Trophoblast cell (in vitro differentiated cells and primary cell): ENCODE data around the gene GNAO1.

Source experiments
- DNase-seq, 2 donors: peaks; one replicate each; pipeline ENCODE4 v3.0.0-alpha.2; 2016
- H2AFZ ChIP-seq: 2 replicates; pipeline ENCODE4 v1.6.1; 2013; ENCODE audit warnings: low read length, moderate library complexity, mild to moderate bottlenecking; ENCODE audit not compliant: insufficient read depth, poor library complexity
- H2AK5ac ChIP-seq: 2 replicates; pipeline ENCODE4 v1.6.1; 2013; ENCODE audit warnings: mild to moderate bottlenecking, low read length
- H2BK120ac ChIP-seq: 2 replicates; pipeline ENCODE4 v1.6.1; 2013; ENCODE audit warnings: low read length, mild to moderate bottlenecking, moderate library complexity; ENCODE audit not compliant: insufficient read depth, poor library complexity
- H2BK12ac ChIP-seq: 2 replicates; pipeline ENCODE4 v1.6.1; 2013; ENCODE audit warnings: mild to moderate bottlenecking, low read length, moderate library complexity
- H2BK5ac ChIP-seq: 2 replicates; pipeline ENCODE4 v1.6.1; 2013; ENCODE audit warnings: low read length, low read depth, moderate library complexity, mild to moderate bottlenecking; ENCODE audit not compliant: poor library complexity
- H3K14ac ChIP-seq: 2 replicates; pipeline ENCODE4 v1.6.1; 2013; ENCODE audit warnings: mild to moderate bottlenecking, low read length
- H3K18ac ChIP-seq: 2 replicates; pipeline ENCODE4 v1.6.1; 2013; ENCODE audit warnings: mild to moderate bottlenecking, low read length
- H3K23ac ChIP-seq: 2 replicates; pipeline ENCODE4 v1.6.1; 2013; ENCODE audit warnings: low read length
- H3K27ac ChIP-seq: 2 replicates; pipeline ENCODE4 v1.5.1; 2013; ENCODE audit warnings: low read depth, mild to moderate bottlenecking, inconsistent platforms, low read length, moderate library complexity
- H3K27me3 ChIP-seq: 2 replicates; pipeline ENCODE4 v1.6.1; 2013; ENCODE audit warnings: inconsistent platforms, mild to moderate bottlenecking, low read length, moderate library complexity; ENCODE audit not compliant: insufficient read depth
- H3K36me3 ChIP-seq, 2 experiments: 1 replicate in 1 of 2; 2 replicates in 1 of 2; pipeline ENCODE4 v1.6.1; 2013; ENCODE audit warnings: low read length in 2 of 2, mild to moderate bottlenecking in 2 of 2, moderate library complexity in 1 of 2; ENCODE audit not compliant: insufficient read depth in 2 of 2, control insufficient read depth in 1 of 2
- H3K4ac ChIP-seq: 2 replicates; pipeline ENCODE4 v1.6.1; 2013; ENCODE audit warnings: low read depth, mild to moderate bottlenecking, low read length, moderate library complexity
- H3K4me1 ChIP-seq, 2 experiments: 1 replicate in 1 of 2; 2 replicates in 1 of 2; pipeline ENCODE4 v1.6.1; 2013; ENCODE audit warnings: low read length in 2 of 2, mild to moderate bottlenecking in 2 of 2, moderate library complexity in 1 of 2; ENCODE audit not compliant: insufficient read depth in 2 of 2, control insufficient read depth in 1 of 2
- H3K4me2 ChIP-seq: 2 replicates; pipeline ENCODE4 v1.6.1; 2013; ENCODE audit warnings: inconsistent platforms, mild to moderate bottlenecking, low read length, moderate library complexity
- H3K4me3 ChIP-seq: 2 replicates; pipeline ENCODE4 v1.5.1; 2013; ENCODE audit warnings: mild to moderate bottlenecking, low read depth, low read length, inconsistent platforms
- H3K79me1 ChIP-seq: one replicate; pipeline ENCODE4 v1.6.1; 2013; ENCODE audit warnings: low read length
- H3K79me2 ChIP-seq: 2 replicates; pipeline ENCODE4 v1.6.1; 2013; ENCODE audit warnings: low read length, mild to moderate bottlenecking; ENCODE audit not compliant: control insufficient read depth, insufficient read depth, poor library complexity
- H3K9ac ChIP-seq: 2 replicates; pipeline ENCODE4 v1.6.1; 2013; ENCODE audit warnings: mild to moderate bottlenecking, low read length
- H3K9me3 ChIP-seq: 2 replicates; pipeline ENCODE4 v1.6.1; 2013; ENCODE audit warnings: low read depth, mild to moderate bottlenecking, control low read depth, inconsistent platforms, low read length; ENCODE audit not compliant: insufficient read depth
- H4K12ac ChIP-seq: 2 replicates; pipeline ENCODE4 v1.6.1; 2013; ENCODE audit warnings: low read depth, mild to moderate bottlenecking, low read length, moderate library complexity
- H4K8ac ChIP-seq: 2 replicates; pipeline ENCODE4 v1.6.1; 2013; ENCODE audit warnings: low read depth, mild to moderate bottlenecking, low read length, moderate library complexity
- H4K91ac ChIP-seq: one replicate; pipeline ENCODE4 v1.6.1; 2013; ENCODE audit warnings: low read depth, mild to moderate bottlenecking, low read length, moderate library complexity
- WGBS: extraction: QIAGEN DNeasy Blood & Tissue Kit; methylation state at CpG from one replicate; pipeline ENCODE4 v1.1.7; 2013; ENCODE audit warnings: missing lambda C conversion rate; ENCODE audit not compliant: insufficient read length, insufficient coverage; ENCODE audit errors: extremely low coverage; 5-methylcytosine and 5-hydroxymethylcytosine counted together

Gene GNAO1

DNA sequence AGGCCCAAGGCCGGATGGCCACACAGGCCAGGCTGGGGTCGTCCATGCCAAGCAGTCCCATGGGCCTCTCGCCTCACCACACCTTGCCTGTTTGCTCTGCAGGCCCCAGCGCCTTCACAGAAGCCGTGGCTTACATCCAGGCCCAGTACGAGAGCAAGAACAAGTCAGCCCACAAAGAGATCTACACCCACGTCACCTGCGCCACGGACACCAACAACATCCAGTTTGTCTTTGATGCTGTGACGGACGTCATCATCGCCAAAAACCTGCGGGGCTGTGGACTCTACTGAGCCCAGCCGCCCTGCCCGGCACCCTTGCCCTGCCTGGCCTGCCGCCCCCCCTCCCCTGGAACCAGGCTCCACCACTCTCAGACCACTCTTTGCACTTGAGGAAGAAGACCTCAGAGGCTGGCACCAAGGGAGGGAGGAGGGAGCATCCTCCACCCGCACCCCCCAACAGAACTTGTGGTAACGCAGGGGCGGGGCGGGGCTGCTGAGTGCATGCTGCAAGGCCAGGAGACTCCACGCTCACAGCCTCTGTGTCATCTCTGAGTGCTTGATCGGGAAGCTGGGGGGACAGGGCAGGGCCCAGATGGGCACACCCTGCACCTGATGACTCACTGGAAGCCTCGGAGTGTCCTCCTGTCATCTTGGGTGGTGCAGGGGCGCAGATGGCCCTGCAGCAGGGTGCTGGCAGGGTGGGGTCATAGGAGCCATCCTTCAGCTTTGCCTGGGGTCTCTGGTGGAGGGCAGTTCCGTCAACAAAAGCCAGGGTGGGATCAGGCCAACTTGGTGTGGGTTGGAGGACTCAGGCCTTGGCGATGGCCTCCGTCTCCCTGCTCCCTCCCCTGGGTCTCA, 152.6 kb downstream of the GNAO1 start:
- no peak overlapping the region for H4K12ac ChIP-seq
- no peak overlapping the region for H2BK12ac ChIP-seq
- no peak overlapping the region for H3K4me3 ChIP-seq
- no peak overlapping the region for H3K4ac ChIP-seq
- no peaks in the 10 kb centered on the region for H3K79me2 ChIP-seq
- no peak overlapping the region for H3K27ac ChIP-seq
- H4K91ac ChIP-seq, result no peak overlapping the region
- WGBS, result no CpG with 5 or more reads among the region's 27 CpGs
- no peak overlapping the region for H3K4me2 ChIP-seq
- DNase-seq, result no peak
- no peak overlapping the region for H2BK5ac ChIP-seq
- no peak overlapping the region for H3K14ac ChIP-seq
- H2AK5ac ChIP-seq, result no peak overlapping the region
- H3K4me1 ChIP-seq, result peaks cover 2 to 5% of the 10 kb centered on the region in 2 experiments
- no peak overlapping the region for H3K9ac ChIP-seq
- no peak overlapping the region for H3K23ac ChIP-seq
- no peak overlapping the region for H2AFZ ChIP-seq
- no peak overlapping the region for H2BK120ac ChIP-seq
- no peaks in the 10 kb centered on the region for H3K27me3 ChIP-seq
- H3K79me1 ChIP-seq, result no peaks in the 10 kb centered on the region
- no peak overlapping the region for H4K8ac ChIP-seq
- no peak overlapping the region for H3K18ac ChIP-seq
- no peaks in the 10 kb centered on the region for H3K36me3 ChIP-seq
- peaks cover 3% of the 10 kb centered on the region for H3K9me3 ChIP-seq

DNA sequence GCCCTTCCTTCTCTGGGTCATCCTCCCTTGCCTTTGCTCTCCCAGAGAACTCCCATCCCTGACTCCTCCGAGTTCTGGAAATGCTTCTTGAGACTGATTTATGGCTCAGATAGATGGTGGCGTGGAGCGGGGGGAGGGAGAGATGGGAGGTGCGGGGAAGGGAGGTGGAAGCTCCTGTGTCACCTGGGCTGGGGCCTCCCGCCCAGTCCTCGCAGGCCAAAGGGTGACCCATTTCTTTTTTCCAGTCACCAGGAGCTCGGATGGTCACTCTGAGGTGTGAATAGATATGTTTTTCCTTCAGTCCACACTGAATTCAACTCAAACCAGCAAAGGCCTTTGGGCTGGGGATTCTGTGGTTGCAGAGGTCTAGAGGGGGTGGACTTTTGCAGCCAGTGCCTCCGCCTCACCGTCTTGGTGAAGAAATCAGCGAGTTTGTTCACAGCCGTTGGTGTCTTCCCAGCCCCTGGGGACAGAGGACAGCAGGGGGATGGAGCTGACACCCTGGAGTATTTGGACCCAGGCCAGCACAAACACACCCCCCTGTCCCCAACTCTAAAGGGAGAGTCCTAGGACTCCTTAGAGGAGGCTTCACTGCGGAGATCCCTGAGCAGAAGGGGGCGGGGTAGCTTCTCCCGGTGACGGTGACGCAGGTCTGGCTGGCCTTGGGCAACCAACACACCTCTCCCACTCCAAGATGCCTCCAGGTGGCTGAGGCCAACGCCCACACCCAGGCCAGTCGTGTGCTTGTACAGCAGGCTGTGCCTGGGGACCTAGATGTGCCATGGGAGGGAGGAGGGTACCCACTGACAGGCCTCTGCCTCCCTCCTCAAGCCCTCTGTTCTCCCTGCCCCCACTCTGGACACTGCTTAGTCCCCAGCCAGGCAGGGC, 153.5 kb downstream of the GNAO1 start:
- H3K27ac ChIP-seq, result no peak overlapping the region
- H2AK5ac ChIP-seq, result no peak overlapping the region
- WGBS, result no CpG with 5 or more reads among the region's 18 CpGs

DNA sequence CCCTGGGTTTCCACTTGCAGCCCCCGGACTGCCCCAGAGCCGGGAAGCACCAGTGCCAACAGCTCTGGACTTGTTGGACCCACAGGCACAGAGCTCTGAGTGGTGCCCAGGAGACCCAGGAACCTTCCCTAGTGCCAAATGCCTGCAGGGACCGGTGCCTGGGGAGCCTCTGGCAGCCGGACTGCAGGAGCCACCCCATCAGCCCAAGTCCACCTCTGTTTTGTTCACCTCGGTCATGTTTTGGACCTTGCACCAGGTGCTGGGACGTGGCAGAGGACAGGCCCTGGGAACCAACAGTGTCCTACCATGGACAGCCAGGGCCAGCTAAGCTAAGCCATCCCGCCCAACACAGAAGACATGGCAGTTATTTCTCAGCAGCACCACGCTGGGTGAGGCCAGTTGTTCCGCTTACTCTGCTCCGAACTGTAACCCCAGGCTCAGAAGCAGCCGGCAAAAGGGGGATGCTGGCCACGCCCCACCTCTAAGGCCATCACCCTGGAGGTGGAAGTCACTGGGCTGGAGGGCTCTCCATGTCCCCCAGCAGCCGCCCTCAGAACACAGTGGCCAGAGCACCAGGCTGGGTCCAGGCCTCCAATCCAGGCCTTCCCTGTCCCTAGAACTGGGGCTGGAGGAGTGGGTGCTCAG, 154.2 kb downstream of the GNAO1 start:
- Histone ChIP-seq H2AK5ac (no peak overlapping the region), H3K79me2 (no peaks in the 10 kb centered on the region), H2BK120ac (no peak overlapping the region), H3K27ac (no peak overlapping the region), H3K4ac (no peak overlapping the region), H3K36me3 (no peaks in the 10 kb centered on the region), H3K4me3 (no peak overlapping the region), H3K9me3 (peaks cover 3% of the 10 kb centered on the region), H3K23ac (no peak overlapping the region), H3K4me2 (no peak overlapping the region), H2AFZ (no peak overlapping the region), H2BK5ac (no peak overlapping the region), H3K9ac (no peak overlapping the region), H4K91ac (no peak overlapping the region), H3K27me3 (no peaks in the 10 kb centered on the region), H4K8ac (no peak overlapping the region), H3K4me1 (peaks cover 2 to 5% of the 10 kb centered on the region in 2 experiments), H2BK12ac (no peak overlapping the region), H3K79me1 (no peaks in the 10 kb centered on the region), H4K12ac (no peak overlapping the region), H3K18ac (no peak overlapping the region), H3K14ac (no peak overlapping the region)
- DNase-seq, result no peak
- WGBS, result no CpG with 5 or more reads among the region's 13 CpGs

More for the DNA sequence above, 153.5 kb downstream of the GNAO1 start:
- no peak overlapping the region for H3K23ac ChIP-seq
- no peak overlapping the region for H3K18ac ChIP-seq
- no peaks in the 10 kb centered on the region for H3K79me1 ChIP-seq
- H3K14ac ChIP-seq, result no peak overlapping the region
- no peak overlapping the region for H3K4me2 ChIP-seq
- no peak overlapping the region for H2BK5ac ChIP-seq
- no peak overlapping the region for H4K91ac ChIP-seq
- peaks cover 2 to 5% of the 10 kb centered on the region in 2 experiments for H3K4me1 ChIP-seq
- peak; percentile 28 to 61 for DNase-seq
- no peak overlapping the region for H3K4ac ChIP-seq
- H4K8ac ChIP-seq, result no peak overlapping the region
- no peak overlapping the region for H4K12ac ChIP-seq
- peaks cover 3% of the 10 kb centered on the region for H3K9me3 ChIP-seq
- no peak overlapping the region for H2BK12ac ChIP-seq
- H3K4me3 ChIP-seq, result no peak overlapping the region
- no peak overlapping the region for H2BK120ac ChIP-seq
- H3K36me3 ChIP-seq, result no peaks in the 10 kb centered on the region
- no peak overlapping the region for H2AFZ ChIP-seq
- H3K9ac ChIP-seq, result no peak overlapping the region
- H3K79me2 ChIP-seq, result no peaks in the 10 kb centered on the region
- H3K27me3 ChIP-seq, result no peaks in the 10 kb centered on the region

DNA sequence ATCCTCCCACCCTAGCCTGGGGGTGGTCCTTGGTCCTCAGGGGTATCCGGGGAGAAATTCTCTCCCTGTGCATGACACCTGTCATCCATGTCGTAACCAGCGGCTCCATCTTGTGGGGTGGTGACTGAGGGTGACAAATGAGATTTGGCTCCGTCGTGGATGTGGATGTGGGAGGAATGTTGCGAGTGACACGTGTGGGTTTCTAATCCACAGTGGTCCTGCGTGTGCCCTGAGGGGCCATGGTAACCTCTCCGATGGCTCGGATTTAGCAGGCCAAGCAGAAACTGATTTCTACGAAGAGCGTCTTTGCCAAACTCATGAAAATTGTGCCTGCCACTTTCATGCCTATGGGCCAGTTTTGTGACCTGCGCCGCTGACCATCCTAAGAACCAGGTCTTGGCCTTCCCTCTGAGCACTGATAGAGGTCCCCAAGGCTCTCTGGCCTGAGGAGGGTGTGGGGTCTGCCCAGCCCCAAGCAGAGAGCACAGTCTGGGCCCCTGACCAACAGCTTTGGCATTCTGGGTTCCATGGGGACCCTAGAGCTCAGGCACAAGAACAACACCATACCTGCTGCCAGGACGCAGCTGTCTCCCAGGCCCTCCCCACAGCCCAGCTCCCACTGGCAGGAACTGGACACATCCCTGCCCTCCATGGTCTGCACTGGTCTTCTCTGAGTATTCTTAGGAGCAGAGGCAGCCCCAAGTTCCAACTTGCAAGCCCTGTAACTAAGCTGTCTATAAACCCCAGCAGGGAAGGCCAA, 155.0 kb downstream of the GNAO1 start:
- H4K12ac ChIP-seq, result no peak overlapping the region
- H3K9me3 ChIP-seq, result peaks cover 6% of the 10 kb centered on the region
- H3K36me3 ChIP-seq, result no peaks in the 10 kb centered on the region
- no peak overlapping the region for H3K14ac ChIP-seq
- peaks cover 2 to 5% of the 10 kb centered on the region in 2 experiments for H3K4me1 ChIP-seq
- no peaks in the 10 kb centered on the region for H3K79me2 ChIP-seq
- no peak overlapping the region for H2BK5ac ChIP-seq
- H2BK12ac ChIP-seq, result no peak overlapping the region
- no peak overlapping the region for H2AK5ac ChIP-seq
- H2BK120ac ChIP-seq, result no peak overlapping the region
- no peak overlapping the region for H4K91ac ChIP-seq
- H3K79me1 ChIP-seq, result no peaks in the 10 kb centered on the region
- H3K18ac ChIP-seq, result no peak overlapping the region
- no CpG with 5 or more reads among the region's 15 CpGs for WGBS
- H4K8ac ChIP-seq, result no peak overlapping the region
- no peak overlapping the region for H2AFZ ChIP-seq
- no peak overlapping the region for H3K27ac ChIP-seq
- DNase-seq, result no peak
- no peaks in the 10 kb centered on the region for H3K27me3 ChIP-seq
- H3K4me2 ChIP-seq, result no peak overlapping the region
- H3K9ac ChIP-seq, result no peak overlapping the region
- H3K4me3 ChIP-seq, result no peak overlapping the region
- no peak overlapping the region for H3K4ac ChIP-seq
- H3K23ac ChIP-seq, result no peak overlapping the region
